GM18858 (cell line): ENCODE measurements around the gene BEST4.
A peak's percentile ranks its signal among the peaks of the same experiment; 100 is the strongest.
"Not testable (repeated sequence)": the region's sequence is repeated elsewhere in the genome, so short reads cannot be mapped to it uniquely, and the experiment has no call there.

Experiments used
- ATAC-seq: cut with Tn5 transposase; IDR thresholded peaks from one replicate; pipeline ENCODE4 v1.9.1; 2021; ENCODE audit not compliant: unreplicated experiment

BEST4 gene

GRCh38 chr1:44778705-44779576, 9.0 kb downstream of the BEST4 start:
- ATAC-seq: no peak

GRCh38 chr1:44777969-44778635, 9.9 kb downstream of the BEST4 start:
- no peak for ATAC-seq

- no peak for ATAC-seq
Observed at GRCh38 chr1:44777547-44777946, 10.4 kb downstream of the BEST4 start.

GRCh38 chr1:44776730-44777068, 11.3 kb downstream of the BEST4 start:
- ATAC-seq: no peak

- ATAC-seq: no peak
Observed at GRCh38 chr1:44775930-44776729, 11.8 kb downstream of the BEST4 start.

GRCh38 chr1:44775078-44775929, 12.7 kb downstream of the BEST4 start, which contains the start of gene RPS8:
Gene RPS8 (plus strand): TSS chr1:44775540. CDS start chr1:44775597, 57 bp downstream.
- ATAC-seq: peak; percentile 52

GRCh38 chr1:44766421-44766820, 21.5 kb downstream of the BEST4 start:
- not testable (repeated sequence) for ATAC-seq

GRCh38 chr1:44760876-44761275, 27.1 kb downstream of the BEST4 start:
- ATAC-seq: no peak

GRCh38 chr1:44759077-44759476, 28.9 kb downstream of the BEST4 start:
- ATAC-seq: no peak

- no peak for ATAC-seq
Observed at GRCh38 chr1:44757420-44757819, 30.6 kb downstream of the BEST4 start.

GRCh38 chr1:44747878-44748277, 40.1 kb downstream of the BEST4 start:
- ATAC-seq: no peak

GRCh38 chr1:44743211-44743610, 44.8 kb downstream of the BEST4 start:
- ATAC-seq: no peak

- ATAC-seq: no peak
Observed at GRCh38 chr1:44740179-44740617, 47.8 kb downstream of the BEST4 start.

- ATAC-seq: peak; percentile 87
Observed at GRCh38 chr1:44739307-44740178, 48.4 kb downstream of the BEST4 start, which contains the start of gene KIF2C. Gene KIF2C (plus strand): TSS chr1:44739837. CDS start chr1:44739933, 96 bp downstream.

- ATAC-seq: not testable (repeated sequence)
Observed at GRCh38 chr1:44738953-44739306, 49.0 kb downstream of the BEST4 start.

- no peak for ATAC-seq
Observed at GRCh38 chr1:44735992-44736391, 52.0 kb downstream of the BEST4 start.

GRCh38 chr1:44733784-44734183, 54.2 kb downstream of the BEST4 start:
- ATAC-seq: no peak
